WTC11 (cell line): ENCODE measurements around the gene AMN. TPM values are rescaled to one million over a fixed set of nuclear protein-coding genes. Genes with fewer than 3 reads are reported as not detected.

Experiments used
- ATAC-seq: fragments of 200-7000 bp; cut with Tn5 transposase; 2 replicates; pipeline ENCODE4 v1.10.0; 2021; ENCODE audit warnings: mild to moderate bottlenecking, moderate library complexity
- CTCF ChIA-PET: fragments of 300-600 bp; sonication (Branson Sonifier 250); formaldehyde crosslinking; loops from one replicate; lab custom pipeline; 2021; ENCODE audit warnings: antibody characterized with exemption; lab: Charles Lee
- POLR2A ChIA-PET: fragments of 350-600 bp; sonication (Branson Sonifier 250); formaldehyde crosslinking; loops from one replicate; lab custom pipeline; 2021; ENCODE audit warnings: antibody characterized with exemption; lab: Charles Lee
- DNase-seq: peaks from one replicate; pipeline ENCODE4 v3.0.0; 2021; ENCODE audit warnings: low spot score
- H3K27ac Mint-ChIP-seq: 2 replicates; pipeline ENCODE4 v1.8.0; 2021; ENCODE audit warnings: mixed read lengths
- H3K27me3 Mint-ChIP-seq: 2 replicates; pipeline ENCODE4 v1.8.0; 2021; ENCODE audit warnings: low read depth, mild to moderate bottlenecking, moderate library complexity, mixed read lengths
- H3K36me3 Mint-ChIP-seq: 2 replicates; pipeline ENCODE4 v1.8.0; 2021; ENCODE audit warnings: mixed read lengths
- H3K4me1 Mint-ChIP-seq: 2 replicates; pipeline ENCODE4 v1.8.0; 2022; ENCODE audit warnings: mixed read lengths
- H3K4me3 Mint-ChIP-seq: 2 replicates; pipeline ENCODE4 v1.8.0; 2021; ENCODE audit warnings: mild to moderate bottlenecking, moderate library complexity, mixed read lengths
- H3K9me3 Mint-ChIP-seq: 2 replicates; pipeline ENCODE4 v1.8.0; 2021; ENCODE audit warnings: mixed read lengths
- ATF1 ChIP-seq: sonication (generic); formaldehyde crosslinking; IDR thresholded peaks from 2 replicates; pipeline ENCODE4 v1.8.1; 2023; ENCODE audit warnings: mild to moderate bottlenecking, moderate library complexity, missing genetic modification reagents
- FOXP1 ChIP-seq: sonication (generic); formaldehyde crosslinking; IDR thresholded peaks from 2 replicates; pipeline ENCODE4 v1.8.0; 2022; ENCODE audit warnings: missing genetic modification reagents, mild to moderate bottlenecking, moderate library complexity, borderline replicate concordance
- NFYB ChIP-seq: sonication (generic); formaldehyde crosslinking; conservative IDR thresholded peaks from 2 replicates; pipeline ENCODE4 v1.8.0; 2022; ENCODE audit warnings: low read depth, missing genetic modification reagents
- NR1H2 ChIP-seq: sonication (generic); formaldehyde crosslinking; IDR thresholded peaks from 2 replicates; pipeline ENCODE4 v1.9.0; 2021; ENCODE audit warnings: mild to moderate bottlenecking, moderate library complexity, missing genetic modification reagents
- NR2C2 ChIP-seq: sonication (generic); formaldehyde crosslinking; IDR thresholded peaks from 2 replicates; pipeline ENCODE4 v1.8.0; 2022; ENCODE audit warnings: mild to moderate bottlenecking, missing genetic modification reagents
- SMAD4 ChIP-seq: sonication (generic); formaldehyde crosslinking; IDR thresholded peaks from 2 replicates; pipeline ENCODE4 v1.8.0; 2022; ENCODE audit warnings: mild to moderate bottlenecking, missing genetic modification reagents
- ZBTB21 ChIP-seq: sonication (generic); formaldehyde crosslinking; IDR thresholded peaks from 2 replicates; pipeline ENCODE4 v1.8.1; 2023; ENCODE audit warnings: mild to moderate bottlenecking, missing genetic modification reagents, borderline replicate concordance
- ZNF138 ChIP-seq: sonication (generic); formaldehyde crosslinking; conservative IDR thresholded peaks from 2 replicates; pipeline ENCODE4 v1.8.1; 2022; ENCODE audit warnings: mild to moderate bottlenecking, moderate library complexity, missing genetic modification reagents
- ZNF396 ChIP-seq: fragments of 250-450 bp; sonication (Bioruptor Pico); IDR thresholded peaks from 2 replicates; pipeline ENCODE4 v1.8.0; 2021; ENCODE audit warnings: mild to moderate bottlenecking, moderate library complexity, borderline replicate concordance
- ZNF423 ChIP-seq: fragments of 250-450 bp; sonication (Bioruptor Pico); IDR thresholded peaks from 2 replicates; pipeline ENCODE4 v2.1.2; 2022; ENCODE audit warnings: mild to moderate bottlenecking, moderate library complexity
- ZNF671 ChIP-seq: fragments of 250-450 bp; sonication (Bioruptor Pico); IDR thresholded peaks from 2 replicates; pipeline ENCODE4 v1.8.0; 2021; ENCODE audit warnings: mild to moderate bottlenecking
- total RNA-seq: library from RNA; stranded (reverse); gene quantifications from 3 replicates; pipeline ENCODE4 v1.2.3, GENCODE V29; 2021
- TF ChIP-seq, protein P1 (sequence below): fragments of 250-450 bp; sonication (Bioruptor Pico); IDR thresholded peaks from 2 replicates; pipeline ENCODE4 v1.8.0; 2021; ENCODE audit warnings: mild to moderate bottlenecking
- TF ChIP-seq, protein P2 (sequence below): sonication (generic); formaldehyde crosslinking; IDR thresholded peaks from 2 replicates; pipeline ENCODE4 v1.8.1; 2023; ENCODE audit warnings: mild to moderate bottlenecking, missing genetic modification reagents, moderate library complexity
- TF ChIP-seq, protein P3 (sequence below): sonication (generic); formaldehyde crosslinking; IDR thresholded peaks from 2 replicates; pipeline ENCODE4 v1.8.0; 2022; ENCODE audit warnings: mild to moderate bottlenecking, missing genetic modification reagents
- TF ChIP-seq, protein P4 (sequence below): fragments of 250-450 bp; sonication (Bioruptor Pico); IDR thresholded peaks from 2 replicates; pipeline ENCODE4 v1.9.0; 2021; ENCODE audit warnings: moderate library complexity, mild to moderate bottlenecking, inconsistent platforms, borderline replicate concordance
- TF ChIP-seq, protein P5 (sequence below): sonication (generic); formaldehyde crosslinking; IDR thresholded peaks from 2 replicates; pipeline ENCODE4 v1.8.0; 2022; ENCODE audit warnings: missing genetic modification reagents
- TF ChIP-seq, protein P6 (sequence below): sonication (generic); formaldehyde crosslinking; IDR thresholded peaks from 2 replicates; pipeline ENCODE4 v1.8.0; 2022; ENCODE audit warnings: mild to moderate bottlenecking, missing genetic modification reagents
- TF ChIP-seq, protein P7 (sequence below): sonication (generic); formaldehyde crosslinking; IDR thresholded peaks from 2 replicates; pipeline ENCODE4 v1.8.0; 2022; ENCODE audit warnings: mild to moderate bottlenecking, missing genetic modification reagents
- TF ChIP-seq, protein P8 (sequence below): sonication (generic); formaldehyde crosslinking; IDR thresholded peaks from 2 replicates; pipeline ENCODE4 v1.8.1; 2022; ENCODE audit warnings: low read depth, missing genetic modification reagents, borderline replicate concordance

AMN gene
- total RNA-seq, 1 experiment from 2014 or later, result 2.8 TPM

DNA sequence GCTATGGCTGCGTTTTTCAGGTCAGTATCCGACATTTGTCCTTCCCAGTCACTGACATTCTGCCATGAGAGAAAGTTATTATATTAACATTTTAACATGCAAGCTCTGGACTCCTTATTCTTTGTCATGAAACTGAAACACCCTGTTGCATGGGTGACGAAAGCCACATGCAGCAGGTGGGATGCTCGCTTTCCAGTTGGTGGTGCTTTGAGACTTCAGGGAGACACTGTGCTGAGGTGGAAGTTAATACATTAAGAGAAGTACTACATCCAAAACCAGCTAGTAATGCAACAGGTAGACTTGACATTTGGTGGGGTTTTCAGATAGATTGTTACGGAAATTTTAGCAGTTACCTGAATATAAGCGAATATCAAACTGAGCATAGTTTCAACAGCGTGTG is 32.8 kb upstream of the AMN start:
- H3K27ac Mint-ChIP-seq, result no peak overlapping the region
- H3K36me3 Mint-ChIP-seq, result no peaks in the 10 kb centered on the region
- no peak overlapping the region for H3K4me3 Mint-ChIP-seq
- ChIA-PET POLR2A (no interaction called here), CTCF (interaction anchor here (1.4 kb wide), 1 partner anchor 11 kb away, joined by 4 read pairs; no protein-coding TSS in a partner anchor)
- H3K27me3 Mint-ChIP-seq, result no peaks in the 10 kb centered on the region
- no peaks in the 10 kb centered on the region for H3K4me1 Mint-ChIP-seq
- H3K9me3 Mint-ChIP-seq, result no peaks in the 10 kb centered on the region
- TF ChIP-seq ZNF423 (no peak), ATF1 (CRISPR knock-in tag) (no peak), ZBTB21 (no peak), FOXP1 (no peak), ZNF396 (CRISPR knock-in tag) (no peak), NFYB (CRISPR knock-in tag) (no peak), NR2C2 (CRISPR knock-in tag) (no peak)
- TF ChIP-seq, protein P1, sequence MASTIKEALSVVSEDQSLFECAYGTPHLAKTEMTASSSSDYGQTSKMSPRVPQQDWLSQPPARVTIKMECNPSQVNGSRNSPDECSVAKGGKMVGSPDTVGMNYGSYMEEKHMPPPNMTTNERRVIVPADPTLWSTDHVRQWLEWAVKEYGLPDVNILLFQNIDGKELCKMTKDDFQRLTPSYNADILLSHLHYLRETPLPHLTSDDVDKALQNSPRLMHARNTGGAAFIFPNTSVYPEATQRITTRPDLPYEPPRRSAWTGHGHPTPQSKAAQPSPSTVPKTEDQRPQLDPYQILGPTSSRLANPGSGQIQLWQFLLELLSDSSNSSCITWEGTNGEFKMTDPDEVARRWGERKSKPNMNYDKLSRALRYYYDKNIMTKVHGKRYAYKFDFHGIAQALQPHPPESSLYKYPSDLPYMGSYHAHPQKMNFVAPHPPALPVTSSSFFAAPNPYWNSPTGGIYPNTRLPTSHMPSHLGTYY (CRISPR knock-in tag), result no peak
- TF ChIP-seq, protein P2, sequence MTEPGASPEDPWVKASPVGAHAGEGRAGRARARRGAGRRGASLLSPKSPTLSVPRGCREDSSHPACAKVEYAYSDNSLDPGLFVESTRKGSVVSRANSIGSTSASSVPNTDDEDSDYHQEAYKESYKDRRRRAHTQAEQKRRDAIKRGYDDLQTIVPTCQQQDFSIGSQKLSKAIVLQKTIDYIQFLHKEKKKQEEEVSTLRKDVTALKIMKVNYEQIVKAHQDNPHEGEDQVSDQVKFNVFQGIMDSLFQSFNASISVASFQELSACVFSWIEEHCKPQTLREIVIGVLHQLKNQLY (CRISPR knock-in tag), result no peak
- TF ChIP-seq, protein P3, sequence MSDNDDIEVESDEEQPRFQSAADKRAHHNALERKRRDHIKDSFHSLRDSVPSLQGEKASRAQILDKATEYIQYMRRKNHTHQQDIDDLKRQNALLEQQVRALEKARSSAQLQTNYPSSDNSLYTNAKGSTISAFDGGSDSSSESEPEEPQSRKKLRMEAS (CRISPR knock-in tag), result no peak
- TF ChIP-seq, protein P4, sequence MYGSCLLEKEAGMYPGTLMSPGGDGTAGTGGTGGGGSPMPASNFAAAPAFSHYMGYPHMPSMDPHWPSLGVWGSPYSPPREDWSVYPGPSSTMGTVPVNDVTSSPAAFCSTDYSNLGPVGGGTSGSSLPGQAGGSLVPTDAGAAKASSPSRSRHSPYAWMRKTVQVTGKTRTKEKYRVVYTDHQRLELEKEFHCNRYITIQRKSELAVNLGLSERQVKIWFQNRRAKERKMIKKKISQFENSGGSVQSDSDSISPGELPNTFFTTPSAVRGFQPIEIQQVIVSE, result no peak
- TF ChIP-seq, protein P5, sequence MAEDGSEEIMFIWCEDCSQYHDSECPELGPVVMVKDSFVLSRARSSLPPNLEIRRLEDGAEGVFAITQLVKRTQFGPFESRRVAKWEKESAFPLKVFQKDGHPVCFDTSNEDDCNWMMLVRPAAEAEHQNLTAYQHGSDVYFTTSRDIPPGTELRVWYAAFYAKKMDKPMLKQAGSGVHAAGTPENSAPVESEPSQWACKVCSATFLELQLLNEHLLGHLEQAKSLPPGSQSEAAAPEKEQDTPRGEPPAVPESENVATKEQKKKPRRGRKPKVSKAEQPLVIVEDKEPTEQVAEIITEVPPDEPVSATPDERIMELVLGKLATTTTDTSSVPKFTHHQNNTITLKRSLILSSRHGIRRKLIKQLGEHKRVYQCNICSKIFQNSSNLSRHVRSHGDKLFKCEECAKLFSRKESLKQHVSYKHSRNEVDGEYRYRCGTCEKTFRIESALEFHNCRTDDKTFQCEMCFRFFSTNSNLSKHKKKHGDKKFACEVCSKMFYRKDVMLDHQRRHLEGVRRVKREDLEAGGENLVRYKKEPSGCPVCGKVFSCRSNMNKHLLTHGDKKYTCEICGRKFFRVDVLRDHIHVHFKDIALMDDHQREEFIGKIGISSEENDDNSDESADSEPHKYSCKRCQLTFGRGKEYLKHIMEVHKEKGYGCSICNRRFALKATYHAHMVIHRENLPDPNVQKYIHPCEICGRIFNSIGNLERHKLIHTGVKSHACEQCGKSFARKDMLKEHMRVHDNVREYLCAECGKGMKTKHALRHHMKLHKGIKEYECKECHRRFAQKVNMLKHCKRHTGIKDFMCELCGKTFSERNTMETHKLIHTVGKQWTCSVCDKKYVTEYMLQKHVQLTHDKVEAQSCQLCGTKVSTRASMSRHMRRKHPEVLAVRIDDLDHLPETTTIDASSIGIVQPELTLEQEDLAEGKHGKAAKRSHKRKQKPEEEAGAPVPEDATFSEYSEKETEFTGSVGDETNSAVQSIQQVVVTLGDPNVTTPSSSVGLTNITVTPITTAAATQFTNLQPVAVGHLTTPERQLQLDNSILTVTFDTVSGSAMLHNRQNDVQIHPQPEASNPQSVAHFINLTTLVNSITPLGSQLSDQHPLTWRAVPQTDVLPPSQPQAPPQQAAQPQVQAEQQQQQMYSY (CRISPR knock-in tag), result no peak
- DNase-seq (no peak), ATAC-seq (no peak)

DNA sequence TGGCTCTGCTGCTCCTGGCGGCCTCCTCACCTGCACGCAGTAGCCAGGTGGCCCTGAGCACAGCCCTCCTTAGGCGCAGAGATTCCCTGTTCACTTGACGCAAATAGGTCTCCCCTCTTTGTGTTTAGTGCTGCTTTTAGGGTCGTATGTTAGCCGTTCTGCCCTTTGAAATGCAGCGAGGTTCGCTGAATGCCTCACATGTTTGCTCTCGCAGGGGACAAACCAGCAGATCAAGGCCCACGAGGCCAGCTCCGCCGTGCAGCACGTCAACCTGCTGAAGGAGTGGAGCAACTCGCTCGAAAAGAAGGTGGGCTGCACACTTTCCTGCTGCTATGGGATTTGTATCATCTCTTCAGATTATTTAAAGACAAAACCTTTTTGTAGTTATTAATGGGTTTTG is 31.4 kb upstream of the AMN start:
- Mint-ChIP-seq H3K4me1 (no peaks in the 10 kb centered on the region), H3K9me3 (no peaks in the 10 kb centered on the region), H3K27me3 (no peaks in the 10 kb centered on the region), H3K36me3 (no peaks in the 10 kb centered on the region), H3K27ac (no peak overlapping the region), H3K4me3 (no peak overlapping the region)
- DNase-seq (no peak), ATAC-seq (no peak)
- ChIA-PET POLR2A (no interaction called here), CTCF (no interaction called here)
- TF ChIP-seq ZNF138 (CRISPR knock-in tag) (no peak), ZNF671 (CRISPR knock-in tag) (no peak), NR1H2 (CRISPR knock-in tag) (no peak), SMAD4 (CRISPR knock-in tag) (no peak)
- TF ChIP-seq, protein P6, sequence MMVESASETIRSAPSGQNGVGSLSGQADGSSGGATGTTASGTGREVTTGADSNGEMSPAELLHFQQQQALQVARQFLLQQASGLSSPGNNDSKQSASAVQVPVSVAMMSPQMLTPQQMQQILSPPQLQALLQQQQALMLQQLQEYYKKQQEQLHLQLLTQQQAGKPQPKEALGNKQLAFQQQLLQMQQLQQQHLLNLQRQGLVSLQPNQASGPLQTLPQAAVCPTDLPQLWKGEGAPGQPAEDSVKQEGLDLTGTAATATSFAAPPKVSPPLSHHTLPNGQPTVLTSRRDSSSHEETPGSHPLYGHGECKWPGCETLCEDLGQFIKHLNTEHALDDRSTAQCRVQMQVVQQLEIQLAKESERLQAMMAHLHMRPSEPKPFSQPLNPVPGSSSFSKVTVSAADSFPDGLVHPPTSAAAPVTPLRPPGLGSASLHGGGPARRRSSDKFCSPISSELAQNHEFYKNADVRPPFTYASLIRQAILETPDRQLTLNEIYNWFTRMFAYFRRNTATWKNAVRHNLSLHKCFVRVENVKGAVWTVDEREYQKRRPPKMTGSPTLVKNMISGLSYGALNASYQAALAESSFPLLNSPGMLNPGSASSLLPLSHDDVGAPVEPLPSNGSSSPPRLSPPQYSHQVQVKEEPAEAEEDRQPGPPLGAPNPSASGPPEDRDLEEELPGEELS (CRISPR knock-in tag), result no peak
- TF ChIP-seq, protein P4, result no peak
- TF ChIP-seq, protein P7, sequence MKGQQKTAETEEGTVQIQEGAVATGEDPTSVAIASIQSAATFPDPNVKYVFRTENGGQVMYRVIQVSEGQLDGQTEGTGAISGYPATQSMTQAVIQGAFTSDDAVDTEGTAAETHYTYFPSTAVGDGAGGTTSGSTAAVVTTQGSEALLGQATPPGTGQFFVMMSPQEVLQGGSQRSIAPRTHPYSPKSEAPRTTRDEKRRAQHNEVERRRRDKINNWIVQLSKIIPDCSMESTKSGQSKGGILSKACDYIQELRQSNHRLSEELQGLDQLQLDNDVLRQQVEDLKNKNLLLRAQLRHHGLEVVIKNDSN (CRISPR knock-in tag), result no peak
- TF ChIP-seq, protein P8, sequence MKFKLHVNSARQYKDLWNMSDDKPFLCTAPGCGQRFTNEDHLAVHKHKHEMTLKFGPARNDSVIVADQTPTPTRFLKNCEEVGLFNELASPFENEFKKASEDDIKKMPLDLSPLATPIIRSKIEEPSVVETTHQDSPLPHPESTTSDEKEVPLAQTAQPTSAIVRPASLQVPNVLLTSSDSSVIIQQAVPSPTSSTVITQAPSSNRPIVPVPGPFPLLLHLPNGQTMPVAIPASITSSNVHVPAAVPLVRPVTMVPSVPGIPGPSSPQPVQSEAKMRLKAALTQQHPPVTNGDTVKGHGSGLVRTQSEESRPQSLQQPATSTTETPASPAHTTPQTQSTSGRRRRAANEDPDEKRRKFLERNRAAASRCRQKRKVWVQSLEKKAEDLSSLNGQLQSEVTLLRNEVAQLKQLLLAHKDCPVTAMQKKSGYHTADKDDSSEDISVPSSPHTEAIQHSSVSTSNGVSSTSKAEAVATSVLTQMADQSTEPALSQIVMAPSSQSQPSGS (CRISPR knock-in tag), result no peak
